ENCODE measurements around the gene MYL5.

The MYL5 gene

DNA sequence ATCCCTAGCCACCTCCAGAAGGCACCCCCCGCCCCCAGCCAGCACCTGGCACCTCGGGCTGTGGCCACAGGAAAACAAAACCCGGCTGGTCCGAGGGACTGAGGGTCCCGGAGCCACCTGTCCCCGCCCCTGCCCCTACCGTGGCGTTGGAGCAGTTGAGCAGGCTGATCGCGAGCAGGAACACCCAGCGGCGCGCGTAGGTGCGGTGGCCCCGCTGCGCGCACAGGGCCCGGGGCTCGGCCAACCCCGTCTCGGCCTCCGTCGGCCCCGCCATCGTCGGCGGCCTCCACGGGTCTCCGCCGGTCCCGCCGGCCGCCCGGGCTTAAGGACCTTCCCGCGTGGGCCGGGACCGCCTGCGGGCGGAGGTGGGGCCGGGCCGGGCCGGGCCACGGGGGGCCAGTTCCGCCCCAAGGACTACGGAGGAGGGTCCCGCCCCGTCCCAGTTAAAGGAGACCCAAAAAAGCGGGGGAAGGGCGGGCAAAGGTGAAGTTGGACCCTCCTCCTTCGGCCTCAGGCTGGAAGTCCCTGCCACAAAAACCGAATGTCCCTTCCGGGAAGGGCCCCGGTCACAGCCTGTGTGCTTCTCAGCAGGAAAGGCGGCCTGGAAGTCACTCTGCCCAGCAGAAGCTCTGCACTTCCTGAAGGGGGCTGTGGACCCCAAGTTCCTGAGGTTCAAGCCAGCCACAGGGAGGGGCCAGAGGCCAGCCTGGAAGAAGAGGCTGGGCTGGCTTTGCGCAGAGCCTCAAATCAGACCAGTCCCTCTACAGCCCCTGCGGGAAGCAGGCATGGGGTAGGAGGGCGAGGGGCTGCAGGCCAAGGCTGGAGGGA is 14.7 kb downstream of the MYL5 start, which contains the start of gene SLC49A3:
Gene SLC49A3, minus strand, starts transcription at position 298 of the 828 bp plus-strand sequence. Its CDS starts 24 bp downstream, at position 274.
- H3K4me3 ChIP-seq (ENCODE audit: low read depth, low read length): peak within 1 kb of the TSS; percentile 51
- no peak for DNase-seq (ENCODE audit: low read depth)
- TF ChIP-seq, protein P1, sequence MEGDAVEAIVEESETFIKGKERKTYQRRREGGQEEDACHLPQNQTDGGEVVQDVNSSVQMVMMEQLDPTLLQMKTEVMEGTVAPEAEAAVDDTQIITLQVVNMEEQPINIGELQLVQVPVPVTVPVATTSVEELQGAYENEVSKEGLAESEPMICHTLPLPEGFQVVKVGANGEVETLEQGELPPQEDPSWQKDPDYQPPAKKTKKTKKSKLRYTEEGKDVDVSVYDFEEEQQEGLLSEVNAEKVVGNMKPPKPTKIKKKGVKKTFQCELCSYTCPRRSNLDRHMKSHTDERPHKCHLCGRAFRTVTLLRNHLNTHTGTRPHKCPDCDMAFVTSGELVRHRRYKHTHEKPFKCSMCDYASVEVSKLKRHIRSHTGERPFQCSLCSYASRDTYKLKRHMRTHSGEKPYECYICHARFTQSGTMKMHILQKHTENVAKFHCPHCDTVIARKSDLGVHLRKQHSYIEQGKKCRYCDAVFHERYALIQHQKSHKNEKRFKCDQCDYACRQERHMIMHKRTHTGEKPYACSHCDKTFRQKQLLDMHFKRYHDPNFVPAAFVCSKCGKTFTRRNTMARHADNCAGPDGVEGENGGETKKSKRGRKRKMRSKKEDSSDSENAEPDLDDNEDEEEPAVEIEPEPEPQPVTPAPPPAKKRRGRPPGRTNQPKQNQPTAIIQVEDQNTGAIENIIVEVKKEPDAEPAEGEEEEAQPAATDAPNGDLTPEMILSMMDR (IDR thresholded peaks at IDR 0.05; ENCODE audit: control insufficient read depth, extremely low read depth, insufficient read depth): no peak

DNA sequence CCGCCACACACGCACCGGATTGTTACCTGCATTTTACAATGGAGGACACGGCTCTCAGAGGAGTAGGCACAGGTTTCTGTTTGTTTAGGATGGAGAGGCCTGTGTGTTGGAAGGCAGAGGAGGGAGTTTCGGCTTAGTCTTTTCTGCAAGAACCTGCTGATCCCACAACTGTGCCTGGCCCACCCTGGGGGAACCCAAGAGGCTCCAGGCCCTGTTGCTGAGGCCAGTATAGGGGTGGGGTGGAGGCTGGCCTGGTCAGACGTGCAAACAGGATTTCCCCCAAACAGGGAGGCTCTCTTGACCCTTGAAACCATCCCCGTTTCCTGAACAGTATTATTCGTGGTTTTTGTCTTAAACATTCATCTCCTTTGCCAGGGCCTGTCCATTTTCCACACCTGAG is 15.4 kb downstream of the MYL5 start:
- DNase-seq (ENCODE audit: low read depth): no peak
- no peak overlapping the region for H3K4me3 ChIP-seq (ENCODE audit: low read depth, low read length)
- TF ChIP-seq, protein P1 (IDR thresholded peaks at IDR 0.05; ENCODE audit: control insufficient read depth, extremely low read depth, insufficient read depth): no peak

DNA sequence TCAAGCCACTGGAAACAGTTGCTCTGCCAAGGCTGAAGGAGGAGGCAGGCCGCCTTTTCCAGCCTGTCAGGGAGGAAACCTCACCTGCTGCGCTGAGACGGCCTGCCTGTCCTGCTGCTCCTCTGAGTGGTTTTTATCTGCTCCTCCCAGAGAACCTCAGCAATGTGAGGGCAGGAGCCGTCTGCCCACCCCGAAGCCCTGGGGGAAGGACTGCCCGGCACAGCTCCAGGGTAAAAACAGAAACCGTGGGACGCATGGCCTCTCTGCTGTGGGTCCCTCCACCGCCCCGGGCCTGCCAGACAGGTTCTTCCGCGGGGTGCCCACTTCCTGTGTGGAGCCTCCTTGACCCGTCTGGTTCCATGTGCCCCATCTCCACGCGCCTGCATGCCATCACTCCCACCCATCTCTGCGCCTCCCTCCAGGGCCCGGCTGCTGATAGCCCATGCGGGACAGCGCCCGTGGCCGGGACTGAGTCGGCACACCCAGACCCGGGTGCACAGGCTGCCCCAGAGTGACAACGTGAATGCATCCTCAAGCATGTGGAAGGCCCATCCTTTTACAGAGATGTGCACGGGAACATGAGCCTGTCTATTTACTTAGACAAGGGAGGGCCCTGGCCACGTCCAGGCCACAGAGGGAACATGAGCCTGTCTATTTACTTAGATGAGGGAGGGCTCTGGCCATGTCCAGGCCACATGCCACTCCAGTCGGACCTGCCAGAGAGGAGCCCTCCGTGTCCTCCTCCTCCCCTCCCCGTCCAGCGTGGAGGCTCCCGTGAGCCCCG is 18.6 kb downstream of the MYL5 start:
- peak; percentile 94 for DNase-seq (ENCODE audit: low read depth)
- no peak overlapping the region for H3K4me3 ChIP-seq (ENCODE audit: low read depth, low read length)
- TF ChIP-seq, protein P1 (IDR thresholded peaks at IDR 0.05; ENCODE audit: control insufficient read depth, extremely low read depth, insufficient read depth): no peak

DNA sequence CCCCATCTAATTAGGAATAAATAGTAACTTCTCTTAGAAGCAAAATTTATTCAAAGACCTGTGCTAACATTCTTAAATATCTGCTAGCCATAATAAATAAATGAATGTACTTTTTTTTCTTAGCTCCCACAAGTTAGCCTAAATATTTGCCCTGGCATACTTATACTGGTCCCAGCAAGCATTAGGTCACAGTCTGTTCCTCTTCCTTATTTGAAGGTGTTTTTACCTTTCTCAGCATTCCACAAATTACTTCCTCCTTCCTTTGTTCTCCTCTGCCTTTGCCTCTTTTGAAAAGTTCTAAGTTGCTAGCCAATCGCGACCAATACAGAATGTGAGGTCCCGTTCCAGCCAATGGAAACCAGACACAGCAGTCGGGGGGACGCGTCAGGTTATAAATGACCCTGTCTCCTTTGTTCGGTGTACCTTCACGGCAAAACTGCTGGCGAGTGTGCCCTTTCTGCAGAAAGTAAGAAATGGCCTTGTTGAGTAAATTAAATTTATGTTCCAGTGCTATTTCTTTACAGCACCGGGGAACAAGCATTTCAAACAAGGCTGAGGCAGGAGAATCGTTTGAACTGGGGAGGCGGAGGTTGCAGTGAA is 20.1 kb downstream of the MYL5 start:
- DNase-seq (ENCODE audit: low read depth): peak; percentile 68
- 0 out of 2 replicates have a peak overlapping the region, but pooled peaks have one; percentile 12 for H3K4me3 ChIP-seq (ENCODE audit: low read depth, low read length)

DNA sequence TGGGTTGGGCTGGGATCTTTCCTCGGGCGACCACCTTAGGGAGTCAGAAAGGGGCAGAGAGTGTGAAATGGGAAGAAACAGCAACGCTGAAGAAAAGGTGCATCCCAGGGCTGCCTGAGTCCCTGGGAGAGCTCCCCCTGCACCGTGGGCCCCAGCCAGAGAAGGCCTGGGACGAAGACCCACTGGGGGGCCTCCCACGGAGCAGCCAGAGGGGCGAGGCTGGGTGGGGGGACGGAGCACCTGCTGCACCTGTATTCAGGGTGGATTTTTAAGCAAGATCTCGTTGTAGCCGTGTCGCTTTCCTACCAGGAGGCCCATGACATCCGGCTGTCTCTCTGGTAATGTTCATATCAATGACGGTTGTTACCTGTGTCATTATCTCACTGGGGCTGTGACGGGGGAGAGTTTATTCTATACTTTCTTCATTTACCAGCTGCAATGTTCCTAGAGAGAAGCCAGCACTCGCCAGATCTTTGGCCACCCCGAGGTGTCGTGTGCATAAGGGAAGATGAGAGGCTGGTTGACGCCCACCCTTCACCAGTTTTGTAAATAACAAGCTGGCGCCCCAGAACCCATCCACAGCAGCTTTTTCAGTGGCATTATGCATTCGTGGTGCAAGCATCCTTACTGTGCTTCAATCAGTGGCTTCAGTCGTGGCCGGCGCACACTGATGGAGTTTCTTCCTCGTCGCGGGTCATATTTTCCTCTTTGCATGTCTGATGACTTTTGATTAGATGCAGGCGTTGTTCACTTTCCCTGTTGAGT is 25.7 kb downstream of the MYL5 start:
- DNase-seq (ENCODE audit: low read depth): no peak
- no peak overlapping the region for H3K4me3 ChIP-seq (ENCODE audit: low read depth, low read length)
- TF ChIP-seq, protein P1 (IDR thresholded peaks at IDR 0.05; ENCODE audit: control insufficient read depth, extremely low read depth, insufficient read depth): no peak

DNA sequence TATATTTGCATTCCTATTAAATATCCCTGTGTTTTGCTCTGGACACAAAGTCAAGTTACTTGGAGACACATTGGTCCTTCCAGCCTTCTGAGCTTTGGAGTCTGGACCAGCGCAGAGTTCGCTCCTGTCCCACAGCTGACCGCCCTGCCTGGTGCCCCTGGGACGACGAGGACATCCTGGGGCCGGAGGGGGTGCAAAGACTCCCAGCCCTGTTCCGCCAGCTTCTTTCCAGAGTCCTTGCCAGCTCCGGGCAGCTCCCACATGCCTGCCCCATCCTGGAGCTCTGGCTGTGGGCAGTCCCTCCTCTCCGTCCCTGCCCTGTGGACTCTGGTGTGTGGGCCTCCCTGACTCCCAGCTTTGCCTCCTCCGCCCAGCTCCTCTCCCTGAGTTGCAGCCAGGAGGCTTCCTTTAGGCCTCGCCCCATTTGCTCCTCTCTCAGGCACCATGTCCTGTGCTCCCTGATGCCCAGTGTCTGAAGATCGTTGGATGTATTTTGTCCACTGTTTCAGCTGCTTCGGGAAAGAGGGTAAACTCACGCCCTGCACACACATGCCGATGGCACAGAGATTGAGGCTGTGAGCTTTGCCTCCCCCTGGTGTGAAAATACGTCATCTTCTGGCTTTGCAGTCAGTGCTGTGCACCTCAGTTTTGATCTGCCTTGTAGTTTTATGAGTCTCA is 26.4 kb downstream of the MYL5 start:
- H3K4me3 ChIP-seq (ENCODE audit: low read depth, low read length): no peak overlapping the region
- DNase-seq (ENCODE audit: low read depth): no peak
- TF ChIP-seq, protein P1 (IDR thresholded peaks at IDR 0.05; ENCODE audit: control insufficient read depth, extremely low read depth, insufficient read depth): no peak

Measured in LNCaP clone FGC (cell line).